Vagina (tissue), 2 donors: ENCODE measurements around the gene TRUB1.

ENCODE experiments used
- CTCF ChIP-seq, 3 experiments: fragments of 450-650 bp in 2 of 3; fragments of 200-600 bp in 1 of 3; sonication (generic) in 1 of 3; IDR thresholded peaks; one replicate each; pipeline ENCODE4 v1.5.1; 2017 to 2019; ENCODE audit warnings: antibody characterized with exemption in 3 of 3, mild to moderate bottlenecking in 2 of 3, moderate library complexity in 2 of 3
- POLR2A ChIP-seq, 2 donors: fragments of 450-650 bp; IDR thresholded peaks; one replicate each; pipeline ENCODE4 v1.6.1; 2017; ENCODE audit warnings: antibody characterized with exemption in 2 of 2, mild to moderate bottlenecking in 2 of 2, moderate library complexity in 2 of 2
- POLR2AphosphoS5 ChIP-seq, 2 donors: sonication (generic); formaldehyde crosslinking; IDR thresholded peaks; one replicate each; pipeline ENCODE4 v1.9.0; 2017; ENCODE audit warnings: antibody characterized with exemption in 2 of 2, mild to moderate bottlenecking in 2 of 2, low read depth in 1 of 2; ENCODE audit not compliant: insufficient read depth in 1 of 2

DNA sequence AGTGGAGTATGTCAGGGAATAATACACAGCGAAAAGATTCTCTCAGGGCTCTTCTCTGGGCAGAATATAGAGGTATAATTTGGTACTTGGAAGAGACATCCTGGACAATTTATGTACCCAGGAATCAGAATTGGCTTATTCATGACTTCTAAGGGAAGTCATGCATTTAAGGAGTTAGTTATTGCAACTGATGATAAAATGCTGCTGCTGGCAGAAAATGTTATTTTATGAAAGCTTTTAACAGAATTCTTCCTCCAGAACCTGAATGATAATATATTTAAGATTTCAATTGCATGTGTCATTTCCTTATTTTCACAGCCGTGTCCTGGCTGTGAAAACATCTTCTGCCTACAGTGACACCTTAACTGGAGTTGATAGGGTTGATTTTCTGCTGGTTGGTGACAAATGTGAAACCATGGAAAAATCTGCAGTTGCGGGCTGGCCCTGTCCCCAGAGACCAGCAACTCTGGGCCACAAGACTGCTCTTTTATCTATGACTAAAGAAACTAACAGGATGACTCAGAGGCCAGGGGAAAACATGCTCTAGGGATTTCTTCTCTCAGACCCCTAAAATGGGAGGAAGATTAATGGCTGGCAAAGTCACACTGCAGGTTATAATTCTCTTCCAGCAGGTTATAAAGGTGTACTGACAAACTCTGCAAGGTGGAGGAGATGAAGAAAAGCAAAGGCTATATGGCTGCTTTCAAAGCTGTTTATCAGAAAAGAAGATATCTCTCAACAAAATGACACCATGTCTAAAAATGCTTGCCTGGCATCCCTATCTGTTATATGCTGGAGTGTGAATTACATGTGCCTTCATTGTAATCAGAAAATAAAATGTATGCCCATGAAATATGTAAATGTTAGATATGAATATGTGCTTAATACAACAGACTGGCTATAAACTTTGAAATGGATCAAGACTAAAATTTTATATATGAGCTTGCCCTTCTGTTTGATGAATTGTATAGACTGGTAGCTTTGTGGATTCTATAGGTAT is 12.1 kb upstream of the TRUB1 start:
- TF ChIP-seq CTCF (IDR thresholded peaks at IDR 0.05): no peak
- TF ChIP-seq POLR2A (IDR thresholded peaks at IDR 0.05): no peak
- TF ChIP-seq POLR2AphosphoS5 (IDR thresholded peaks at IDR 0.05; ENCODE audit: insufficient read depth in 1 of 2, low read depth in 1 of 2): no peak
